GM12878 (cell line): ENCODE data around the gene PGRMC2. TPM values are rescaled to one million over a fixed set of nuclear protein-coding genes. Genes with fewer than 3 reads are reported as not detected.

Experiments
- ATAC-seq: fragments of 200-7000 bp; cut with Tn5 transposase; 3 replicates; pipeline ENCODE4 v1.9.1; 2020; ENCODE audit warnings: mild to moderate bottlenecking, moderate library complexity
- BruUV-seq: library from RNA; stranded (reverse); fragments of 400-500 nt; replicated peaks from 2 replicates; lab custom pipeline; 2021; lab: Mats Ljungman, UMichigan
- CTCF ChIA-PET: fragments of 300-600 bp; sonication (Branson Sonifier 250); formaldehyde crosslinking; extraction: SDS; loops from one replicate; lab custom pipeline; 2021; ENCODE audit warnings: inconsistent platforms; lab: Yijun Ruan, JAX
- POLR2A ChIA-PET: fragments of 350-600 bp; formaldehyde crosslinking; extraction: SDS; loops from one replicate; lab custom pipeline; 2021; ENCODE audit warnings: inconsistent platforms; lab: Charles Lee
- RAD21 ChIA-PET: fragments of 300-600 bp; sonication (Branson Sonifier 250); formaldehyde crosslinking; loops from one replicate; lab custom pipeline; 2023; ENCODE audit warnings: antibody characterized with exemption; ENCODE audit not compliant: unreplicated experiment; lab: Charles Lee
- SMC1A ChIA-PET: fragments of 300-600 bp; sonication (Branson Sonifier 250); formaldehyde crosslinking; loops from one replicate; lab custom pipeline; 2023; ENCODE audit not compliant: unreplicated experiment, uncharacterized antibody; lab: Charles Lee
- DNase-seq: peaks from one replicate; pipeline ENCODE4 v3.0.0-alpha.2; 2011; ENCODE audit warnings: low read depth, low spot score
- FAIRE-seq: peaks from 3 replicates; lab custom pipeline; 2011; peaks lifted over from hg19 to GRCh38; lab: Jason Lieb, UNC
- H2AFZ ChIP-seq: 2 replicates; pipeline ENCODE4 v1.6.0; 2011; ENCODE audit warnings: low read depth, low read length, control low read depth; ENCODE audit not compliant: control insufficient read depth
- H3K27ac ChIP-seq: 2 replicates; pipeline ENCODE4 v1.5.1; 2011; ENCODE audit warnings: control low read depth; ENCODE audit not compliant: control insufficient read depth, insufficient read depth
- H3K27me3 ChIP-seq, 2 experiments: replicated peaks in 1 of 2; 2 replicates each; pipeline versions ENCODE4 v1.6.0 to v1.6.1; 2011; ENCODE audit warnings: low read length in 1 of 2; ENCODE audit not compliant: control insufficient read depth in 2 of 2, insufficient read depth in 2 of 2
- H3K36me3 ChIP-seq, 2 experiments: 2 replicates each; pipeline ENCODE4 v1.5.1; 2011; ENCODE audit warnings: low read length in 1 of 2; ENCODE audit not compliant: control insufficient read depth in 2 of 2, insufficient read depth in 2 of 2
- H3K4me1 ChIP-seq: 2 replicates; pipeline ENCODE4 v1.6.1; 2011; ENCODE audit warnings: mild to moderate bottlenecking, low read length, moderate library complexity, mixed read lengths; ENCODE audit not compliant: control insufficient read depth, insufficient read depth
- H3K4me2 ChIP-seq: 2 replicates; pipeline ENCODE4 v1.6.0; 2011; ENCODE audit warnings: control low read depth; ENCODE audit not compliant: control insufficient read depth, insufficient read depth
- H3K4me3 ChIP-seq: fragments of 200-600 bp; sonication (generic); 2 replicates; pipeline ENCODE4 v1.5.1; 2016
- H3K79me2 ChIP-seq: 2 replicates; pipeline ENCODE4 v1.6.0; 2011; ENCODE audit warnings: low read length; ENCODE audit not compliant: control insufficient read depth, insufficient read depth
- H3K9ac ChIP-seq: 2 replicates; pipeline ENCODE4 v1.8.0; 2011; ENCODE audit warnings: low read length, control low read depth, mixed read lengths; ENCODE audit not compliant: control insufficient read depth, insufficient read depth
- H3K9me3 ChIP-seq: replicated peaks from 3 replicates; pipeline ENCODE4 v1.5.1; 2011; ENCODE audit warnings: mild to moderate bottlenecking, low read length; ENCODE audit not compliant: control insufficient read depth, insufficient read depth
- H4K20me1 ChIP-seq: 2 replicates; pipeline ENCODE4 v1.6.0; 2011; ENCODE audit not compliant: control insufficient read depth, insufficient read depth
- ASH2L ChIP-seq: fragments of 300-600, 200-600 bp; sonication (generic); IDR thresholded peaks from 2 replicates; pipeline ENCODE4 v1.6.1; 2017; ENCODE audit warnings: low read depth, mild to moderate bottlenecking, borderline replicate concordance
- BRCA1 ChIP-seq: IDR thresholded peaks from 2 replicates; pipeline ENCODE4 v1.6.1; 2011; ENCODE audit warnings: low read depth, low read length, improper control_type of control experiment
- CBX3 ChIP-seq: fragments of 200-600 bp; sonication (generic); IDR thresholded peaks from 2 replicates; pipeline ENCODE4 v1.6.1; 2016; ENCODE audit warnings: low read depth, borderline replicate concordance
- HDAC6 ChIP-seq: fragments of 200-600 bp; sonication (generic); IDR thresholded peaks from one replicate; pipeline ENCODE4 v1.8.0; 2017; ENCODE audit warnings: antibody characterized with exemption; ENCODE audit not compliant: unreplicated experiment
- IKZF2 ChIP-seq, 2 experiments: fragments of 450-650 bp; IDR thresholded peaks; 2 replicates each; pipeline ENCODE4 v1.6.1; 2017; ENCODE audit warnings: mild to moderate bottlenecking in 2 of 2, moderate library complexity in 2 of 2
- MLLT1 ChIP-seq: fragments of 450-650 bp; IDR thresholded peaks from 2 replicates; pipeline ENCODE4 v1.6.1; 2016; ENCODE audit warnings: mild to moderate bottlenecking
- MTA3 ChIP-seq: IDR thresholded peaks from 2 replicates; pipeline ENCODE4 v1.6.1; 2012; ENCODE audit warnings: low read length, inconsistent platforms, borderline replicate concordance
- NFIC ChIP-seq: IDR thresholded peaks from 2 replicates; pipeline ENCODE4 v1.6.1; 2012; ENCODE audit warnings: low read depth, mild to moderate bottlenecking, inconsistent platforms, low read length, moderate library complexity
- PBX3 ChIP-seq: IDR thresholded peaks from 2 replicates; pipeline ENCODE4 v1.6.1; 2011; ENCODE audit warnings: mild to moderate bottlenecking, low read depth, low read length, moderate library complexity; ENCODE audit not compliant: insufficient replicate concordance
- RCOR1 ChIP-seq: conservative IDR thresholded peaks from 2 replicates; pipeline ENCODE4 v1.6.1; 2012; ENCODE audit warnings: low read depth, low read length, improper control_type of control experiment
- REST ChIP-seq: IDR thresholded peaks from 2 replicates; pipeline ENCODE4 v1.6.1; 2012; ENCODE audit warnings: mild to moderate bottlenecking, low read depth, low read length
- RFX5 ChIP-seq: IDR thresholded peaks from 2 replicates; pipeline ENCODE4 v1.6.1; 2011; ENCODE audit warnings: low read depth, low read length, improper control_type of control experiment
- TARDBP ChIP-seq: IDR thresholded peaks from 2 replicates; pipeline ENCODE4 v1.6.1; 2016; ENCODE audit warnings: borderline replicate concordance
- TCF7 ChIP-seq: IDR thresholded peaks from 2 replicates; pipeline ENCODE4 v1.6.1; 2014; ENCODE audit warnings: antibody characterized with exemption, borderline replicate concordance
- ZZZ3 ChIP-seq: IDR thresholded peaks from 2 replicates; pipeline ENCODE4 v1.6.1; 2011; ENCODE audit warnings: low read depth; ENCODE audit not compliant: control insufficient read depth, insufficient read length
- WGBS: methylation state at CpG from one replicate; pipeline ENCODE4 v1.1.6; 2016; ENCODE audit warnings: low lambda C conversion rate; ENCODE audit not compliant: insufficient replicate concordance, insufficient coverage; ENCODE audit errors: missing lambda C conversion rate; 5-methylcytosine and 5-hydroxymethylcytosine counted together
- in situ Hi-C: fragments of 300-500 bp; cut with MboI; formaldehyde crosslinking; loops from 9 replicates; pipeline ENCODE4 v1.14.3; 2018; ENCODE audit warnings: mixed read lengths
- intact Hi-C: fragments of 100-400 bp; cut with micrococcal nuclease; formaldehyde crosslinking; loops from one replicate; pipeline ENCODE4 v1.14.2; 2022; ENCODE audit not compliant: unreplicated experiment
- polyA plus RNA-seq, 11 experiments: library from polyadenylated mRNA; depleted of rRNA in 4 of 11; unstranded in 6 of 11; stranded (reverse) in 5 of 11; fragments of >200 nt; fragmentation: Nextera tagmentation in 4 of 11; fragmentation: Illumina TruSeq in 1 of 11; extraction: Ambion mirVana in 4 of 11; extraction: Trizol in 1 of 11; gene quantifications; 1 replicate in 1 of 11; 2 replicates in 10 of 11; pipeline versions ENCODE4 v1.2.1 to v1.2.3, GENCODE V29; 2011 to 2016; ENCODE audit warnings: inconsistent platforms in 2 of 11, missing spikeins in 2 of 11, low read depth in 1 of 11
- total RNA-seq, 4 experiments: library from RNA; depleted of rRNA in 3 of 4; stranded (reverse); fragments of >200 nt in 3 of 4; fragmentation: Illumina TruSeq in 1 of 4; extraction: Trizol in 1 of 4; gene quantifications; 2 replicates each; pipeline versions ENCODE4 v1.2.1 to v1.2.3, GENCODE V29; 2013 to 2021

Gene PGRMC2
- total and polyA plus RNA-seq, 10 of the 15 experiments (the other 5 are each of a cell fraction or from before 2014, with no cell fraction given), result 6.3 to 38.4 (median 12.0) TPM

GRCh38 chr4:128334256-128334655 lies 46.6 kb upstream of the PGRMC2 start:
- Histone ChIP-seq H3K36me3 (no peaks in the 10 kb centered on the region), H3K4me3 (no peak overlapping the region), H3K9me3 (no peaks in the 10 kb centered on the region), H3K4me1 (no peaks in the 10 kb centered on the region), H3K27me3 (no peaks in the 10 kb centered on the region), H3K27ac (no peak overlapping the region), H4K20me1 (no peaks in the 10 kb centered on the region), H2AFZ (no peak overlapping the region), H3K79me2 (no peaks in the 10 kb centered on the region), H3K4me2 (no peak overlapping the region), H3K9ac (no peak overlapping the region)
- DNase-seq (no peak), ATAC-seq (no peak), FAIRE-seq (no peak)
- intact Hi-C loops, result no loop called here
- TF ChIP-seq HDAC6 (no peak), ASH2L (no peak), BRCA1 (no peak), NFIC (no peak), REST (no peak), RFX5 (no peak), MTA3 (no peak), CBX3 (no peak), ZZZ3 (no peak), TARDBP (no peak), RCOR1 (no peak), TCF7 (no peak), IKZF2 (IDR thresholded peaks at IDR 0.05) (no peak), MLLT1 (no peak), PBX3 (no peak)
- in situ Hi-C loops, result no loop called here
- 94% methylated on average over 2 of the region's 2 CpGs for WGBS
- CTCF ChIA-PET, result no interaction called here
- SMC1A ChIA-PET, result interaction anchor here (1.1 to 1.4 kb wide), 3 partner anchors 11 to 24 kb away, joined by 3 to 4 read pairs (median 4); no protein-coding TSS in a partner anchor
- RAD21 ChIA-PET, result no interaction called here
- BruUV-seq, result no TSS peak
- POLR2A ChIA-PET, result no interaction called here
